H1 (cell line): Measurements from ENCODE around the gene JOSD2. TPM values are rescaled to one million over a fixed set of nuclear protein-coding genes. Genes with fewer than 3 reads are reported as not detected.

Experiments
- CTCF ChIA-PET: fragments of 300-600 bp; sonication (Branson Sonifier 250); formaldehyde crosslinking; loops from one replicate; lab custom pipeline; 2021; ENCODE audit not compliant: partially characterized antibody; lab: Charles Lee
- POLR2A ChIA-PET: fragments of 300-600 bp; sonication (Branson Sonifier 250); formaldehyde crosslinking; loops from one replicate; lab custom pipeline; 2021; ENCODE audit warnings: inconsistent platforms; ENCODE audit not compliant: partially characterized antibody; lab: Charles Lee
- DNase-seq, 2 experiments: peaks; one replicate each; pipeline versions ENCODE4 v3.0.0 to v3.0.0-alpha.2; 2010 to 2022; ENCODE audit warnings: low spot score in 2 of 2, low read depth in 1 of 2, mixed read lengths in 1 of 2
- FAIRE-seq: peaks from 2 replicates; lab custom pipeline; 2011; peaks lifted over from hg19 to GRCh38; lab: Jason Lieb, UNC
- H2AFZ ChIP-seq: 2 replicates; pipeline ENCODE4 v1.8.1; 2012; ENCODE audit warnings: low read length, inconsistent platforms
- H2AK5ac ChIP-seq: 2 replicates; pipeline ENCODE4 v1.6.1; 2013; ENCODE audit warnings: low read depth, low read length
- H2BK120ac ChIP-seq: replicated peaks from 2 replicates; pipeline ENCODE3; 2013; ENCODE audit warnings: low read depth, low read length, inconsistent platforms
- H2BK12ac ChIP-seq: 2 replicates; pipeline ENCODE4 v1.6.1; 2013; ENCODE audit warnings: low read depth, low read length
- H2BK15ac ChIP-seq: 2 replicates; pipeline ENCODE4 v1.6.1; 2013; ENCODE audit warnings: low read length
- H2BK20ac ChIP-seq: 2 replicates; pipeline ENCODE4 v1.6.1; 2013; ENCODE audit warnings: low read length
- H2BK5ac ChIP-seq: 2 replicates; pipeline ENCODE4 v1.6.1; 2013; ENCODE audit warnings: low read depth, low read length
- H3K14ac ChIP-seq: 2 replicates; pipeline ENCODE4 v1.6.1; 2013; ENCODE audit warnings: inconsistent platforms; ENCODE audit not compliant: insufficient read length
- H3K18ac ChIP-seq: 2 replicates; pipeline ENCODE4 v1.6.1; 2013; ENCODE audit warnings: low read length; ENCODE audit errors: extremely low read depth
- H3K23ac ChIP-seq: 2 replicates; pipeline ENCODE4 v1.6.1; 2013; ENCODE audit warnings: inconsistent platforms; ENCODE audit not compliant: insufficient read length
- H3K23me2 ChIP-seq: 2 replicates; pipeline ENCODE4 v1.6.1; 2013; ENCODE audit warnings: low read depth, low read length
- H3K27ac ChIP-seq: 2 replicates; pipeline ENCODE4 v1.6.1; 2011; ENCODE audit warnings: low read depth, low read length, inconsistent platforms
- H3K27me3 ChIP-seq, 4 experiments: replicated peaks in 1 of 4; 1 replicate in 1 of 4; 2 replicates in 3 of 4; pipeline versions ENCODE4 v1.6.1 to v1.8.1; 2011 to 2013; ENCODE audit warnings: low read length in 3 of 4, mild to moderate bottlenecking in 3 of 4, inconsistent platforms in 2 of 4, mixed read lengths in 2 of 4, moderate library complexity in 1 of 4; ENCODE audit not compliant: control insufficient read depth in 3 of 4, insufficient read depth in 3 of 4; ENCODE audit errors: extremely low read depth in 1 of 4
- H3K36me3 ChIP-seq, 4 experiments: 2 replicates each; pipeline versions ENCODE4 v1.6.1 to v1.8.1; 2011 to 2013; ENCODE audit warnings: mild to moderate bottlenecking in 4 of 4, low read length in 3 of 4, moderate library complexity in 2 of 4, control low read depth in 1 of 4, inconsistent platforms in 1 of 4; ENCODE audit not compliant: insufficient read depth in 4 of 4, control insufficient read depth in 2 of 4
- H3K4ac ChIP-seq: replicated peaks from 2 replicates; pipeline ENCODE3; 2013; ENCODE audit warnings: low read length, low read depth, mixed read lengths, inconsistent platforms; ENCODE audit not compliant: insufficient read length
- H3K4me1 ChIP-seq, 4 experiments: replicated peaks in 1 of 4; 1 replicate in 1 of 4; 2 replicates in 3 of 4; pipeline versions ENCODE4 v1.6.1 to v1.8.1; 2011 to 2013; ENCODE audit warnings: low read length in 3 of 4, inconsistent platforms in 2 of 4, mixed read lengths in 1 of 4; ENCODE audit not compliant: insufficient read depth in 4 of 4, control insufficient read depth in 3 of 4
- H3K4me2 ChIP-seq, 2 experiments: 2 replicates each; pipeline versions ENCODE4 v1.6.1 to v1.8.1; 2011 to 2013; ENCODE audit warnings: low read depth in 2 of 2, low read length in 2 of 2, control low read depth in 1 of 2, inconsistent platforms in 1 of 2, mild to moderate bottlenecking in 1 of 2; ENCODE audit not compliant: insufficient read depth in 1 of 2
- H3K4me3 ChIP-seq, 4 experiments: fragments of 200-600, 300-600 bp in 1 of 4; sonication (generic), shearing (Covaris generic), sonication (Bioruptor Twin) in 1 of 4; 2 replicates each; pipeline versions ENCODE4 v1.5.1 to v1.8.1; 2011 to 2016; ENCODE audit warnings: low read length in 4 of 4, low read depth in 3 of 4, control low read depth in 2 of 4, inconsistent platforms in 2 of 4, mild to moderate bottlenecking in 2 of 4, mixed read lengths in 1 of 4, moderate library complexity in 1 of 4; ENCODE audit not compliant: insufficient read depth in 2 of 4; ENCODE audit errors: extremely low read depth in 1 of 4
- H3K56ac ChIP-seq: replicated peaks from 2 replicates; pipeline ENCODE3; 2013; ENCODE audit warnings: low read depth, mild to moderate bottlenecking, mixed read lengths, low read length, inconsistent platforms; ENCODE audit not compliant: insufficient read length
- H3K79me1 ChIP-seq: 2 replicates; pipeline ENCODE4 v1.6.1; 2013; ENCODE audit warnings: low read depth, low read length, control low read depth
- H3K79me2 ChIP-seq, 2 experiments: 2 replicates each; pipeline versions ENCODE4 v1.6.1 to v1.8.1; 2012 to 2013; ENCODE audit warnings: low read length in 2 of 2, mild to moderate bottlenecking in 2 of 2, inconsistent platforms in 1 of 2; ENCODE audit not compliant: insufficient read depth in 2 of 2, control insufficient read depth in 1 of 2
- H3K9ac ChIP-seq, 4 experiments: replicated peaks in 1 of 4; 1 replicate in 1 of 4; 2 replicates in 3 of 4; pipeline versions ENCODE4 v1.6.1 to v1.8.1; 2011 to 2013; ENCODE audit warnings: low read depth in 3 of 4, low read length in 3 of 4, control low read depth in 2 of 4, mild to moderate bottlenecking in 2 of 4, moderate library complexity in 2 of 4, inconsistent platforms in 1 of 4; ENCODE audit errors: extremely low read depth in 1 of 4
- H3K9me3 ChIP-seq, 2 experiments: 2 replicates each; pipeline versions ENCODE4 v1.6.1 to v1.8.1; 2012 to 2013; ENCODE audit warnings: mild to moderate bottlenecking in 2 of 2, moderate library complexity in 2 of 2, control low read depth in 1 of 2, inconsistent platforms in 1 of 2, low read depth in 1 of 2, low read length in 1 of 2, mixed read lengths in 1 of 2; ENCODE audit not compliant: insufficient read depth in 2 of 2
- H4K20me1 ChIP-seq, 2 experiments: replicated peaks in 1 of 2; 2 replicates each; pipeline versions ENCODE3 to v1.8.1; 2011 to 2013; ENCODE audit warnings: inconsistent platforms in 2 of 2, low read length in 2 of 2, mild to moderate bottlenecking in 1 of 2; ENCODE audit not compliant: insufficient read depth in 2 of 2, control insufficient read depth in 1 of 2
- H4K5ac ChIP-seq: 2 replicates; pipeline ENCODE4 v1.6.1; 2013; ENCODE audit warnings: low read length, low read depth, mixed read lengths, inconsistent platforms; ENCODE audit not compliant: insufficient read length
- H4K8ac ChIP-seq: 2 replicates; pipeline ENCODE4 v1.8.0; 2013; ENCODE audit warnings: mild to moderate bottlenecking, moderate library complexity, low read length, inconsistent platforms; ENCODE audit not compliant: insufficient read depth; ENCODE audit errors: extremely low read depth
- H4K91ac ChIP-seq: replicated peaks from 2 replicates; pipeline ENCODE3; 2013; ENCODE audit warnings: low read length, mixed read lengths, inconsistent platforms; ENCODE audit not compliant: insufficient read length
- ASH2L ChIP-seq: fragments of 200-600, 300-600 bp; sonication (generic); IDR thresholded peaks from one replicate; pipeline ENCODE4 v1.7.1; 2017; ENCODE audit warnings: low read length
- BCL11A ChIP-seq, 2 experiments: IDR thresholded peaks; one replicate each; pipeline ENCODE4 v1.6.1; 2011; ENCODE audit warnings: low read depth in 2 of 2, low read length in 2 of 2, mild to moderate bottlenecking in 2 of 2
- EZH2 ChIP-seq: fragments of 200-600 bp; sonication (generic); IDR thresholded peaks from 2 replicates; pipeline ENCODE4 v1.7.1; 2012; ENCODE audit warnings: low read depth, mild to moderate bottlenecking, moderate library complexity, low read length, inconsistent platforms; ENCODE audit not compliant: severe bottlenecking
- KDM5A ChIP-seq: fragments of 200-600 bp; IDR thresholded peaks from 2 replicates; pipeline ENCODE4 v1.7.1; 2012; ENCODE audit warnings: mild to moderate bottlenecking, low read length, inconsistent platforms, mixed read lengths
- SRF ChIP-seq: IDR thresholded peaks from 2 replicates; pipeline ENCODE4 v1.6.1; 2011; ENCODE audit warnings: mild to moderate bottlenecking, low read depth, low read length, moderate library complexity
- TCF12 ChIP-seq: IDR thresholded peaks from 2 replicates; pipeline ENCODE4 v1.6.1; 2011; ENCODE audit warnings: low read depth, mild to moderate bottlenecking, low read length
- WGBS, 2 experiments: shearing (Covaris generic) in 1 of 2; methylation state at CpG; one replicate each; pipeline versions ENCODE4 v1.1.6 to v1.1.7; 2013 to 2015; ENCODE audit warnings: low lambda C conversion rate in 2 of 2, mixed read lengths in 2 of 2, inconsistent platforms in 1 of 2, low coverage in 1 of 2, missing lambda C conversion rate in 1 of 2; ENCODE audit not compliant: insufficient replicate concordance in 2 of 2, insufficient coverage in 1 of 2, insufficient read length in 1 of 2; ENCODE audit errors: extremely low coverage in 1 of 2, missing lambda C conversion rate in 1 of 2; 5-methylcytosine and 5-hydroxymethylcytosine counted together
- polyA plus RNA-seq, 7 experiments: library from polyadenylated mRNA; depleted of rRNA in 3 of 7; stranded (reverse) in 5 of 7; unstranded in 2 of 7; fragments of >200 nt in 5 of 7; fragments of 200-250 nt in 2 of 7; gene quantifications; 1 replicate in 5 of 7; 2 replicates in 1 of 7; 4 replicates in 1 of 7; pipeline versions ENCODE4 v1.2.1 to v1.2.3, GENCODE V29; 2011 to 2013; ENCODE audit warnings: missing spikeins in 2 of 7, mixed read lengths in 2 of 7
- total RNA-seq: library from RNA; stranded (reverse); fragmentation: NEBNext Ultra II Directional; extraction: Animal tissue kit (Norgen Biotek cat#: 25700); gene quantifications from 2 replicates; pipeline ENCODE4 v1.2.1, GENCODE V29; 2021

JOSD2 gene
- total and polyA plus RNA-seq, 2 of the 8 experiments (the other 6 are each of a cell fraction or from before 2014, with no cell fraction given) = 1.9 to 6.6 TPM

DNA sequence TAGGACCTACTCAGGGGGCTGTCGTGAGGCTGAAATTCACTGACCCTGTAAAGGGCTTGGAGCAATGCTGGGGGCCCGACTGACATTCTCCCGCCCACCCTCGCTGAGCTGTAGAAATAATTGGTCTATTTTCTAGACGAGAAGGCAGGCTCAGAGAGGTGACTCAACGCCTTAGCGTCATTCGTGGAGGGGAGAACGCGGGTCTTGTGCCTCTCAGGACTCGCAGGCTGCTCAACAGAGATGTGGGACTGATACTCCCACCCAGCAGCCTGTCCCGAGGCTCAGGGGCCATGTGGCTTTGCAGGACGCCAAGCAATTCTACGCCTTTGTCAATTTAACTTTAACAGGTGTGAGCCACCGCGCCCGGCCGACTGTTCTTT is 26.3 kb upstream of the JOSD2 start:
- Histone ChIP-seq H3K56ac (no peak overlapping the region), H2BK120ac (no peak overlapping the region), H3K4me3 (no peak overlapping the region), H3K9me3 (peaks cover 0 to 3% of the 10 kb centered on the region in 2 experiments; a peak in 1 of 4 replicates), H3K4ac (no peak overlapping the region), H3K23ac (no peak overlapping the region), H2BK12ac (no peak overlapping the region; the same call in 1 of the 2 replicates), H3K14ac (no peak overlapping the region), H3K4me2 (no peak overlapping the region), H3K4me1 (no peaks in the 10 kb centered on the region), H3K23me2 (no peaks in the 10 kb centered on the region; the same call in 1 of the 2 replicates), H4K91ac (no peak overlapping the region), H4K5ac (no peak overlapping the region), H2AFZ (no peak overlapping the region), H2AK5ac (no peak overlapping the region), H3K9ac (no peak overlapping the region), H3K18ac (no peak overlapping the region), H2BK20ac (no peak overlapping the region), H3K36me3 (0 out of 8 replicates have a peak, but pooled peaks cover 0 to 3% (median 0%) of the 10 kb centered on the region in 4 experiments), H4K8ac (no peak overlapping the region), H2BK15ac (peak overlapping the region; percentile 46; the same call in 1 of the 2 replicates), H3K27ac (no peak overlapping the region), H4K20me1 (peaks cover 0 to 4% of the 10 kb centered on the region in 2 experiments), H2BK5ac (no peak overlapping the region), H3K27me3 (no peaks in the 10 kb centered on the region), H3K79me1 (no peaks in the 10 kb centered on the region), H3K79me2 (no peaks in the 10 kb centered on the region)
- FAIRE-seq (no peak), DNase-seq (no peak)
- WGBS, 2 experiments = 78% methylated on average over 18 of the region's 18 CpGs; no CpG with 5 or more reads in 1 of the 2 experiments
- ChIA-PET CTCF (interaction anchor here (0.6 to 17.1 kb wide), 50 partner anchors 9 to 506 kb away, joined by 3 to 269 read pairs (median 6); partner anchors contain the start of genes ASPDH, CLEC11A, JOSD2 and NR1H2), POLR2A (interaction anchor here (0.9 to 2.0 kb wide), 4 partner anchors 12 to 242 kb away, joined by 3 to 8 read pairs (median 4); no protein-coding TSS in a partner anchor)
- no peak for TF ChIP-seq SRF
- TF ChIP-seq TCF12 = no peak
- no peak for TF ChIP-seq ASH2L
- TF ChIP-seq BCL11A (IDR thresholded peaks at IDR 0.05; ENCODE audit: low read depth in 2 of 2, low read length in 2 of 2) = no peak
- TF ChIP-seq EZH2 = no peak
- TF ChIP-seq KDM5A = no peak
